Mucosa of descending colon (tissue), 3 donors: ENCODE data around the gene ZBTB20. TPM values are rescaled to one million over a fixed set of nuclear protein-coding genes. Genes with fewer than 3 reads are reported as not detected.

Experiments used
- ATAC-seq: fragments of 200-7000 bp; cut with Tn5 transposase; one replicate; pipeline ENCODE4 v1.9.1; 2020; ENCODE audit warnings: mild to moderate bottlenecking, moderate library complexity
- DNase-seq, 3 donors: peaks; one replicate each; pipeline ENCODE4 v3.0.0-alpha.2; 2020
- H3K36me3 ChIP-seq: fragments of 200-600 bp; one replicate; pipeline ENCODE4 v1.8.0; 2021; ENCODE audit warnings: low read depth, mild to moderate bottlenecking
- H3K4me1 ChIP-seq: fragments of 200-600 bp; one replicate; pipeline ENCODE4 v1.8.0; 2021; ENCODE audit warnings: low read depth, mild to moderate bottlenecking
- H3K4me3 ChIP-seq: fragments of 200-600 bp; one replicate; pipeline ENCODE4 v1.8.0; 2021; ENCODE audit warnings: mild to moderate bottlenecking
- H3K9me3 ChIP-seq: fragments of 200-600 bp; one replicate; pipeline ENCODE4 v1.8.0; 2021; ENCODE audit warnings: mild to moderate bottlenecking
- intact Hi-C, 2 donors: fragments of 100-400 bp; cut with DNase I in 1 of 2; cut with micrococcal nuclease in 1 of 2; formaldehyde crosslinking; loops; one replicate each; pipeline versions ENCODE4 v1.11.0 to v1.11.1; 2022; cut with DNase I, micrococcal nuclease
- total RNA-seq, 3 donors: library from RNA; stranded (reverse); fragmentation: NEBNext Ultra II Directional in 2 of 3; extraction: Animal tissue kit (Norgen Biotek cat#: 25700) in 2 of 3; gene quantifications; one replicate each; pipeline versions ENCODE4 v1.2.1 to v1.2.4, GENCODE V29; 2021 to 2023
- TF ChIP-seq, protein P1 (sequence below): fragments of 200-600 bp; IDR thresholded peaks from one replicate; pipeline ENCODE4 v1.8.0; 2022; ENCODE audit warnings: antibody characterized with exemption, mild to moderate bottlenecking
- donor health status: DM: no; HTN: no; CAD: no; lungs with moderate emphysema.
- donor health status: DM: no; HTN: no; CAD: no.
- donor health status: DM: no; HTN: yes; CAD: no.

The ZBTB20 gene
- total RNA-seq, 3 donors from 2014 or later = 30.6 to 85.6 (median 37.3) TPM

DNA sequence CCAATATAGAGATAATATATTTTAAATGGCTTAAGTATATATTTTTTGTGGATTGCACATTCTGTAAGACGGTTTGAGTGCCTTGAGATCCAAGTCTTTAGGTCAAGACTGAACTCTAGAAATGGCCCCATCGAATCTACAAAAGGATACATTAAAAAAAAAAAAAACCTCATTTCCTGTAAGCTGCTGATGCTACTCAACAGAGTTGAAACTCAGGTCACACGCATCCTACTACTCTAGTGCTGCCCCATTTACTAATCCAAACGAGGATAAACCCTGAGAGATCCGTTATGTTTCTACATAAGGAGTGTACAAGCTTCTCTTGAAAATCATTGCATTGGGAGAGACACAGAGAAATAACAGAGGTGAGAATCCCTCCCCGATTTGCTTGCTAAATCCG is 666.0 kb downstream of the ZBTB20 start:
- DNase-seq (no peak), ATAC-seq (no peak)
- intact Hi-C loops = no loop called here
- no peak overlapping the region for H3K4me3 ChIP-seq
- H3K36me3 ChIP-seq = no peaks in the 10 kb centered on the region
- no peaks in the 10 kb centered on the region for H3K4me1 ChIP-seq
- H3K9me3 ChIP-seq = no peaks in the 10 kb centered on the region
- TF ChIP-seq, protein P1, sequence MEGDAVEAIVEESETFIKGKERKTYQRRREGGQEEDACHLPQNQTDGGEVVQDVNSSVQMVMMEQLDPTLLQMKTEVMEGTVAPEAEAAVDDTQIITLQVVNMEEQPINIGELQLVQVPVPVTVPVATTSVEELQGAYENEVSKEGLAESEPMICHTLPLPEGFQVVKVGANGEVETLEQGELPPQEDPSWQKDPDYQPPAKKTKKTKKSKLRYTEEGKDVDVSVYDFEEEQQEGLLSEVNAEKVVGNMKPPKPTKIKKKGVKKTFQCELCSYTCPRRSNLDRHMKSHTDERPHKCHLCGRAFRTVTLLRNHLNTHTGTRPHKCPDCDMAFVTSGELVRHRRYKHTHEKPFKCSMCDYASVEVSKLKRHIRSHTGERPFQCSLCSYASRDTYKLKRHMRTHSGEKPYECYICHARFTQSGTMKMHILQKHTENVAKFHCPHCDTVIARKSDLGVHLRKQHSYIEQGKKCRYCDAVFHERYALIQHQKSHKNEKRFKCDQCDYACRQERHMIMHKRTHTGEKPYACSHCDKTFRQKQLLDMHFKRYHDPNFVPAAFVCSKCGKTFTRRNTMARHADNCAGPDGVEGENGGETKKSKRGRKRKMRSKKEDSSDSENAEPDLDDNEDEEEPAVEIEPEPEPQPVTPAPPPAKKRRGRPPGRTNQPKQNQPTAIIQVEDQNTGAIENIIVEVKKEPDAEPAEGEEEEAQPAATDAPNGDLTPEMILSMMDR = no peak

DNA sequence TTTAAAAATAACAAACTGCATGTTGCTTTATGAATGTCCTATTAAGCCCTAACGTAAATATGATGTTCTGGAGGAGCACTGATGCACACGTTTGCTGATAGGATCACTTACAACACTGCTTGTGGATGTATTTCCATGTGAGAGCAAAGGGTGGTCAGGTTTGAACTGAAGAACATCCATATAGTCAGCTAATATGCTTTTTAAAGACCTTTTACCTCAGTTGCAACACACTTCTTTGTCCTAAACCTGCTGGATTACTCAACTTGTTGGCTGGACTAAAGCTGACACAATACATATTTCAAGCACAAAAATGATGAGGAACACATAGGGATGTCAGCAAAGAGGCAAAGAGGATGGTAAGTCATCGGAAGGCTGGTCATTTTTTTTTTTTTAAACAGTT is 666.6 kb downstream of the ZBTB20 start:
- ATAC-seq = no peak
- H3K9me3 ChIP-seq = no peaks in the 10 kb centered on the region

DNA sequence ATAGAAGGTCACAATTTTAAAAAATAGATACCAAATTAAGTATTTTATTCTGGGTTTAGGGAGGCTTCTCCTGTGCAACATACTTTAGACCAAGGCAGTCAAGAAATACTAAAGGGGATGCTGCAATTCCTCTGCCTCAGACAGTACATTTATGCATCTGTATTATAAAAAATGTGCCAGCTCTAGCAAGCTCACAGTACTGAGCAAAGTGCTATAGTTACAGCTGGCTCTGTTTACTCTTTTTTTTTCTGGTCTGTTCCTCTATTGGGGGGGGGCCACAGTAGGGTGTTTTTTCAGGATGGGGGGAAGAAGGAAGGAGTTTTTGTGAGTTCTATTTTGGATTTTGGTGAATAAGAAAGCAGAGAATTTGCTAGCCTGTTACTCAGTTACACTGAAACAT is 668.3 kb downstream of the ZBTB20 start:
- Histone ChIP-seq H3K9me3 (no peaks in the 10 kb centered on the region), H3K4me3 (no peak overlapping the region), H3K36me3 (no peaks in the 10 kb centered on the region), H3K4me1 (no peaks in the 10 kb centered on the region)
- TF ChIP-seq, protein P1 = no peak
- DNase-seq (no peak), ATAC-seq (no peak)
- intact Hi-C loops = no loop called here

More for the DNA sequence above, 666.6 kb downstream of the ZBTB20 start:
- H3K4me1 ChIP-seq = no peaks in the 10 kb centered on the region
- H3K4me3 ChIP-seq = no peak overlapping the region
- intact Hi-C loops = no loop called here
- TF ChIP-seq, protein P1 = no peak
- no peaks in the 10 kb centered on the region for H3K36me3 ChIP-seq
- no peak for DNase-seq

DNA sequence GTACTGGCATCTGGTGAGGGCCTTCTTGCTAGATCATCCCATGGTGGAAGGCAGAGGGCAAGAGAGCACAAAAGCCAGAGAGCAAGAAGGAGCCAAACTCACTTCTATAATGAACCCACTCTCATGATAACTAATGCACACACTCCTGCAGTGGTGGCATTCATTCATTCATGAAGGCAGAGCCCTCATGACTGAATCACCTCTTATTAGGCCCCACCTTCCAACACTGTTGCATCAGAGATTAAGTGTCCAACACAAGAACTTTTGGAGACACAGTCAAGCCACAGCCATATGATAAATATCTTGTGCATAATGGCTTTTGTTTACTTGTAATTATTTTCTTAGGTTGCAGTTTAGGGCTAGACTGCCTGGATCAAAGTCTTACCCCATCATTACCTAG is 670.6 kb downstream of the ZBTB20 start:
- ATAC-seq = no peak
- DNase-seq = no peak
- H3K4me3 ChIP-seq = no peak overlapping the region
- no peaks in the 10 kb centered on the region for H3K9me3 ChIP-seq
- no peaks in the 10 kb centered on the region for H3K36me3 ChIP-seq
- no peaks in the 10 kb centered on the region for H3K4me1 ChIP-seq
- TF ChIP-seq, protein P1 = no peak
- intact Hi-C loops = no loop called here

DNA sequence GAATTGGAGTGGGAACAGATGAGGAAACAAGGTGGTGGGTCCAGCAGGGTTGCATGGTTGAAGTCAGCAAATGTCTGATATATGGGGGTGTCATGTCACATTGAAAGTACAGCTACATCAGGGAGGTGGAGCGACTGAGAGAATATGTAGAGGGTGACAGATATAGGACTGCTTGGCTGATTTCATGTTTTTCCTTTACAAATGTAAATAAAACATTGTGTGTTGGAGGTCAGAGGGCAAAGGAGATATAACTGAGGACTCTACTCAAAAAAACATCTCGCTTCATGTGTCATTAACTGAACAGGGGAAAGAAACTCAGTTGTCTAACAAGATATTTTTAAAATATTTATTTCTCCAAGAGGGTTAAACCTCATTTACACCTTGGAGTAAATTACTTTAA is 675.6 kb downstream of the ZBTB20 start:
- Histone ChIP-seq H3K36me3 (no peaks in the 10 kb centered on the region), H3K4me1 (no peaks in the 10 kb centered on the region), H3K9me3 (no peaks in the 10 kb centered on the region), H3K4me3 (no peak overlapping the region)
- intact Hi-C loops = no loop called here
- TF ChIP-seq, protein P1 = no peak
- ATAC-seq (no peak), DNase-seq (no peak)

DNA sequence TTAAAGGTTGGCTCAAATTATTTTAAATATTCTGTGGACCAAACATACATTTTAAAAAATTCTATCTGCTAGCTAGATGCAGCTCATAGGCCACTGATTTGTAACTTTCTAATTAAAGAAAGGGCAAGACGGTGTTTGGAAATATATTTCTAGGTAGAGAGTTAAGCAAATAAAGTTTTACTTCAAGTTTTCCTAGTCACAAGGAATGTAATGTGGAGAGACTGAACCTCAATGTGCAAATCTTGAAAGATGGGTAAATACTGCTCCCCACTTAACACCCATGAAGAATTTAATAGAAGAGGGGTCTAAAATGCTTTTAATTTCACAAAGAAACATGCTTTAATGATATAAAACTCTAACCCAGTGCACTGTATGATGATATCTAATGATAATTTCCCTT is 678.0 kb downstream of the ZBTB20 start:
- no peaks in the 10 kb centered on the region for H3K36me3 ChIP-seq
- DNase-seq (no peak), ATAC-seq (no peak)
- intact Hi-C loops = no loop called here
- no peaks in the 10 kb centered on the region for H3K4me1 ChIP-seq
- TF ChIP-seq, protein P1 = no peak
- no peaks in the 10 kb centered on the region for H3K9me3 ChIP-seq
- H3K4me3 ChIP-seq = no peak overlapping the region
